ENCODE data around the gene ENPP1. TPM values are rescaled to one million over a fixed set of nuclear protein-coding genes. Genes with fewer than 3 reads are reported as not detected.

The ENPP1 gene
- 53.1 and 68.5 TPM in 2 replicates for total RNA-seq

GRCh38 chr6:131807644-131808459 is at the start of gene ENPP1:
ENPP1 (plus strand) TSS chr6:131808020; CDS start chr6:131808036, 16 bp downstream.

Small RNAs within 50 kb of the gene (small RNA-seq; reads per million reads assigned to genes)
- gene MIR548H5: not detected
- not detected for gene SELENOKP2

Other genes starting within 250 kb of the ENPP1 start
- not detected in 2 replicates for gene ARG1, start 234.8 kb upstream of the ENPP1 start, total RNA-seq
- gene MED23, start 179.8 kb upstream of the ENPP1 start, total RNA-seq: 48.2 and 48.6 TPM in 2 replicates
- 0.13 and 0.22 TPM in 2 replicates for gene ENPP3, start 170.7 kb upstream of the ENPP1 start, total RNA-seq
- not detected in 2 replicates for gene OR2A4, start 106.6 kb upstream of the ENPP1 start, total RNA-seq
- not detected in 2 replicates for gene CTAGE9, start 97.0 kb upstream of the ENPP1 start, total RNA-seq
- gene CCN2, start 143.4 kb downstream of the ENPP1 start, total RNA-seq: 264 and 598 TPM in 2 replicates

Measured in articular chondrocyte of knee joint (primary cell).